RKO (cell line): ENCODE measurements around the gene SNTB2.

ENCODE experiments used
- DNase-seq: peaks from one replicate; pipeline ENCODE4 v3.0.0-alpha.2; 2016; ENCODE audit warnings: low spot score

The SNTB2 gene

DNA sequence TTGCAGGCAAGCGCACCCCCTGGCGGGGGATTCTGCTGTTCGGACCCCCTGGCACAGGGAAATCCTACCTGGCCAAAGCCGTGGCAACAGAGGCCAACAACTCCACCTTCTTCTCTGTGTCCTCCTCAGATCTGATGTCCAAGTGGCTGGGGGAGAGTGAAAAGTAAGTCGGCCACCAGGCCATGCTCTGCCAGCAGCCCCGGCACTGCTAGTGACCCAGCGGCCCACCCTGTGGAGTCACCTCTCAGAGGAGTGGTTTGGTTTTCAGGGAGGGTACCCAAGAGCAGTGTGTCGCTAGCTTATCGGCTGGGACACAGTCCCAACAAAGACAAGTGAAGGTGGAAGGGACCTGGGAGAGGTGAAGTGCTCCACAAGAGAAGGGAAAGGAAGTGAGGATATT is 132.4 kb downstream of the SNTB2 start:
- DNase-seq = no peak

DNA sequence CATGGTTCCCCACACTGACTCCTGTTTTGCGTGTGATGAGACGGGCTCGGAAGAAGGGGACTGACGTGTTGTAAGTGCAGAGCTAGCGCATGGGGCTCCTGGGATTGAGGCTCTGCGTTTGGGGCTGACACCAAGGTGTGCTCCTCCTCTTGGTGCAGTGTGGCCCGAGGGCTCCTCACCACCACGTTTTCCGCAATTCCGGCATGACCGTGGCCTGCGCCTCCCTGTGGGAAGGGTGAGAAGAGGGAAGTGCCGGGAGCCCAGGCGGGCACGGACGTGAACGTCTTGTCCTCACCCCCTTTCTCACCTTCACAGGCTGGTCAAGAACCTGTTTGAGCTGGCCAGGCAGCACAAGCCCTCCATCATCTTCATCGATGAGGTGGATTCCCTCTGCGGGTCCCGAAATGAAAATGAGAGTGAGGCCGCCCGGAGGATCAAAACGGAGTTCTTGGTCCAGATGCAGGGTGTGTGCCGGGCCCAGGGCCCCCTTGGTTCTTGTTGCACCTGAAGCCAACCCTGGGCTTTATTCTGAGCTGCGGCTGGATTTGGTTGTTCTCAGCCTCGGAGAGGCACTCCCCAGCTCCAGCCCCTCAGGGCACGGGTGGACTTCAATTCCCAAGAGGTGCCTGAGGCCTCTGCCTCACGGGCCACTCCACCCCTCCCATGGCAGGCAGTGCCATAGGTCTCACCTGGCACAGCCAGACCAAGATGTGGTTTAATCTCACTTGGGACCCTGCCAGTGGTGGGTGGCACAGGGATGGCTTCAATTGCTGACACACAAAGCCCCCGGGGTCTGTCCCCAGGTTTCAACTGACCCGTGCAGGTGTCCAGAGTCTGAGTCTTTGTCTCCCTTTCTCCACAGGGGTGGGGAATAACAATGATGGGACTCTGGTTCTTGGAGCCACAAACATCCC is 133.1 kb downstream of the SNTB2 start:
- no peak for DNase-seq

DNA sequence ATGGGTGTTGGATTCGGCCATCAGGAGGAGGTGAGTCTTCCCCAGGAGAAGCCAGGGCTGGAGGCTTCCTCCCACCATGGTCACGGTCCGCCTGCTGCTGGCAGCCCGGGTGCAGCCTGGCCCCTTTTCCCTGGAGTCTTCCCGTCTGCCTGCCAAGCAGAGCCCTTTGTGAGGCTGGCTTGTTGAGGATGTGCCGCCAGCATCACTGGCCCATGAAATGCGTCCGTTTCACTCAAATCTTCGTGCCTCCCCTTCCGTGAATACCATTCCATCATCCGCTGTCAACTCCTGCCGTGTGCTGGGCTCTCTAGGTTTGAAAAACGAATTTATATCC is 133.7 kb downstream of the SNTB2 start:
- no peak for DNase-seq

DNA sequence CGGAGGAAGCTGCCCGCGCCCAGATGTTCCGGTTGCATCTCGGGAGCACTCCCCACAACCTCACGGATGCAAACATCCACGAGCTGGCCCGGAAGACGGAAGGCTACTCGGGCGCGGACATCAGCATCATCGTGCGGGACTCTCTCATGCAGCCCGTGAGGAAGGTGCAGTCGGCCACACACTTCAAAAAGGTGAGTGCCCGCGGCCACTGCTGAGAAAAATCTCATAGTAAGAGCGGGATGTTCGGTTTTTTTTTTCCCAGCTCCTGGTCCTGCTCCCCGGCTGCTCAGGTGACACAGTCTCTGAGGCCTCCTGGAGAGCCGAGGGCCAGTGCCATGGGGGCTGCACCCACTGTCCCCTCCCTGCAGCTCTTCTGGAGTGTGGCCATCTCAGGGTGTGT is 134.1 kb downstream of the SNTB2 start:
- no peak for DNase-seq

DNA sequence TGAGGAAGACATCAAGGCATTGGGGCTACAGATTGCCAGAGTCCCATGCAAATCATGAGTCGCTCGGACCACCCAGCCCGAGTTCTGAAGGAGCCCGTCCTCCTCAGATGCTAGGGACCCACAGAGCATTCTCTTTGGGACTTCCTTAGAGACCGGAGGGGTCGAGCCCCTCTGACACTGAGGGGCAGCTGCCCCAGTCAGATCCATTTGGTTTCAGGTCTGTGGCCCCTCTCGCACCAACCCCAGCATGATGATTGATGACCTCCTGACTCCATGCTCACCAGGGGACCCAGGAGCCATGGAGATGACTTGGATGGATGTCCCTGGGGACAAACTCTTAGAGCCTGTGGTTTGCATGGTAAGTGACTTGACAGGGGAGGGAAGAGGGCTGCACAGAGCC is 135.4 kb downstream of the SNTB2 start:
- DNase-seq = no peak

DNA sequence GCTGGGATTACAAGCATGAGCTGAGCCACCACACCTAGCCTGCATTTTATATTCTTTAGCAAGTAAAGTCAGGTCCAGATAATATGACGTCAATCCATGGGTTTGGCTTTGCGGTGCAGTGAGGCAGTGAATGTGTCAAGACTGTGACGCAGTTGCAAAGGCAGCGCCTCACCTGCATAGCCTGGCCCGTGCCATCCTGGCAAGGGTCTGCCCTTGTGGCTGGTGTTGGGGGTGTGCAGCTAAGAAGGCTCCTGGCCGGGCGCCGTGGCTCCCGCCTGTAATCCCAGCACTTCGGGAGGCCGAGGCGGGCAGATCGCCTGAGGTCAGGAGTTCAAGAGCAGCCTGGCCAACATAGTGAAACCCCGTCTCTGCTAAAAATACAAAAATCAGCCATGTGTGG is 136.5 kb downstream of the SNTB2 start:
- DNase-seq = no peak

DNA sequence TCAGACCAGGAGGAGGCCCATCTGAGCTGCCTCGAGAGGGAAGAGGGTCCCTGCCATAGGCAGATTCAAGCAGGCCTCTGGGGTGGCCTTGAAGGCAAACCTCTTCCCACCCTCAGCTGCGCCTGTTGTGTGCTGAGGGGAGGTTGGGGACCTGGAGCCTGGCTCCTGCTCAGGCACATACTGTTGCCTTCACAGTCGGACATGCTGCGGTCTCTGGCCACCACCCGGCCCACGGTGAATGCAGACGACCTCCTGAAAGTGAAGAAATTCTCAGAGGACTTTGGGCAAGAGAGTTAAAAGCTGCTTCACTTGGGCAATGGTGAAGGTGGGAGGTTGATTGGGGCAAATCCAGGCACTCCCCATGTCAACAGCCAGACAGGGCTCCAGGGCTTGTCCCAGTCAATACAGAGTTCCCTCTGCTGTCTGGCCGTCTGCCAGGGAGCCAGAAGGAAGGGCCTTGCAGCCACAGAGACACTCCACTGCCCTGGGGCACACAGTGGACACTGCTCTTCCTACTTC is 137.1 kb downstream of the SNTB2 start:
- no peak for DNase-seq

DNA sequence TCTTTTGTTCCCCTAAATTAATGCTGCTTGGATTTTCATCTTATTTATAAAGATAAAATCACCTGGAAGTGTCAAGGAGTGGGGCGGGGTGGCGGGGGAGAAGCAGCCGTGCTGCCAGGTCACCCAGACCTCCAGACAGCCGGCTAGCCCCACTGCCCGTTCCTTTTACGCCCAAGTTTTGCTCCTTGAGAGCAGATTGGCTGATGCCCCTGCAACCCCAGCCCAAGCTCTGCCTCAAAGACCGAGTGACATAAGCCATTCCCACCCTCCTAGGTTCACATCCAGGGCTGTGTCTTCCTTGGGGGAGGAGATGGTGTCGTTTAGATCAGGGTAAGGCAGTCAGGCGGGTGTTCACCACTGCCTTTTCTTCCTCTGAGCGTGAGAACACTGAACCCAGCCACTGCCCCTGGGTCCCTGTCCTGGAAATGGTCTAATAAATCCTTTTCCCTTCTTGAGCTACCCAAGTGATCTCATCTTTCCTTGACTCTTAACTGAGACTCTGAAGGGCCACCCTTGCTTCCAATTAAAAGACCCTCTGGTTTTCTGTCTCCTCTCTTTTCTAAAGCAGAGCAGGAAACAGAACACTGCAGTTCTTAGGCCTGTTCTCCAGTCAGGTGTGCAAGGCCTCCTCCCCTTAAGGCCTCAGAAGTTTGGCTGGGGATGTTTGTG is 137.8 kb downstream of the SNTB2 start:
- DNase-seq = no peak

DNA sequence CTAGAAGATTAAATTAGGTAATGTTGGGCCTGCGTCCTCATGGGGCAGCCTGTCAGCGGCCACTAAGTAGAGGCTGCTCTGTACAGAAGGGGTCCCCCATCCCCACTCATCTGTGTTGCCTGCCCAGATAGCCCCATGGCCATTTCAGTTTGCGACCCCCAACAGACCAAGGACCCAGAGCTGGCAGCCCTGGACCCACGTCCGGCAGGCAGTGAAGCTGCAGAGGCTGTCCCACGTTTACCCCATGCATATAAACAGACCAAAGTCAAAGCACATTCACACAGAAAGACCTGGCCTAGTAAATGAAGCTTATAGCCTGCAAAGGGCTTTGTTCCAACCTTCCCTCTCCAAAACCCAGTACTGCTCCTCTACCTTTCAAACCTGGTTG is 138.8 kb downstream of the SNTB2 start:
- DNase-seq = no peak

DNA sequence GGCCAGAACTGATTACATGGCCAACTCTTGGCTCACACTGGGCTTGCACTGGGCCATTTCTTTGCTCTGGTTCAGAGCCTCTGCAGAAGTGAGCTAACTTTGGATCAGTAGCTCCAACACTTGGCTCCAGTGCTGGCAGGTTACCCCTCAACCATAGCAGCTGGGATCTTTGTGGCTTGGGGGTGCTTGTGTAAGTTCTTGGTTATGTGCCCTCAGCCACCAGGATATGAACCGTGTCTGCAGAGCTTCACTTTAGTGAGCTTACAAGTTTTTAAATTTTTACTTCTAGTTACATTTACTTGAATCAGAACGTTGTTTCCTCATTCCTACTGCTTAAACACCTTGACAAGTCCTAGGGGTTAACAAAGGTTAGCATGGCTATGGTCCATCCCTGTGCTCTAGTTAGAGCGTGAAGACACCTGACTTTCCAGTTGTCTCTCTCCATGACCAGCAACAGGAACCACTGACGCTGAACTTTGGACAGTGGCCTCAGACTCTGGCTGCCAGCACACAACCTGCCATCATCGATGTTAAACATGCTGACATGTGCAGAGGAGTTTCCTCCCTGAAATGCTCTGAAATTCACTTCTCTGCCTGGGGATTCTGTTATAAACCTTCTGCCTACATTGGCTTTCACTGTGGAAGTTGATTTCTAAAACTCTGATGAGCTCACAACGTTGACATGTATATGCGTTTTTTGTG is 139.4 kb downstream of the SNTB2 start:
- no peak for DNase-seq

DNA sequence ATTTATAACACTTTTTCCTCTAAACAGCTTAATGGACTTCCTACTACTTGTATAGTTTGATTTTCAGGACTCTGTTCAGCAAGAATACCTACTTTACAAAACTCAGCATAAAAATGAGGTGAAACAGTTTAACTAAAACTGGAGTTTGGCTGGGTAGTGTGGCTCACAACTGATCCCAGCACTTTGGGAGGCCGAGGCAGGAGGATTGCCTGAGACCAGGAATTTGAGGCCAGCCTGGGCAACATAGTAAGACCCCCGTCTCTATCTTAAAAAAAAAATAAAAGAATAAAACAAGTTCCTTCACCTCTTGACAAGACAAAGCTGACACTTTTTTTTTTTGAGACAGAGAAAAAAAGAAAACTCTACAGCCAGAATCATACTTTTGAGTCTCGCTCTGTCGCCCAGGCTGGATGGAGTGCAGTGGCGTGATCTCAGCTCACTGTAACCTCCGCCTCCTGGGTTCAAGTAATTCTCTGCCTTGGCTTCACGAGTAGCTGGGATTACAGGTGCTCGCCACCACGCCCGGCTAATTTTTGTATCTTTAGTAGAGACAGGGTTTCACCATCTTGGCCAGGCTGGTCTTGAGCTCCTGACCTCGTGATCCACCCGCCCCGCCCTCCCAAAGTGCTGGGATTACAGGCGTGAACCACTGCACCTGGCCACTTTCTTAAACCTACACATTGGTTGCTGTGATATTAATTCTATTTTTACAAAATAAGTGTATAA is 140.8 kb downstream of the SNTB2 start:
- no peak for DNase-seq

DNA sequence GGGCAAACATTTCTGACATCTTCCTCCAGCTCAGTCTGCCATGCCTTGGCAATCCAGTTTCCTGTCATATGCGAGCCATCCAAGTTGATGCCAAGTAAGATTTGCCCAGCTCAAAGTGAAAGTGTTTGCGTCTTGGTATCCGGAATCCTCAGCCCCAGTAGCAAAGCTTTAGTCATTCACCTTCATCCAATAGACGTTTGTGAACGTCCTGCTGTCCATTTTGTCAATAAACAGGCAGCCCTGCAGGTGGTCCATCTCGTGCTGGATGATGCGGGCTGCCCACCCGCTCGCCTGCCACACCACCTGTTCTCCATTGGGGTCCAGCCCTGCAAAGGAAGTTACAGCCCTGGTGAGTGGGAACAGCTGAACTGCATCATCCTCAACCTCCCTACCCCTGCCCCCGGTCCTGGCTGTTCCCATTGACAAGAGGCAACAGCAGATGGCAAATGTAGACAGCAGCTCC is 141.9 kb downstream of the SNTB2 start:
- DNase-seq = peak; percentile 87

DNA sequence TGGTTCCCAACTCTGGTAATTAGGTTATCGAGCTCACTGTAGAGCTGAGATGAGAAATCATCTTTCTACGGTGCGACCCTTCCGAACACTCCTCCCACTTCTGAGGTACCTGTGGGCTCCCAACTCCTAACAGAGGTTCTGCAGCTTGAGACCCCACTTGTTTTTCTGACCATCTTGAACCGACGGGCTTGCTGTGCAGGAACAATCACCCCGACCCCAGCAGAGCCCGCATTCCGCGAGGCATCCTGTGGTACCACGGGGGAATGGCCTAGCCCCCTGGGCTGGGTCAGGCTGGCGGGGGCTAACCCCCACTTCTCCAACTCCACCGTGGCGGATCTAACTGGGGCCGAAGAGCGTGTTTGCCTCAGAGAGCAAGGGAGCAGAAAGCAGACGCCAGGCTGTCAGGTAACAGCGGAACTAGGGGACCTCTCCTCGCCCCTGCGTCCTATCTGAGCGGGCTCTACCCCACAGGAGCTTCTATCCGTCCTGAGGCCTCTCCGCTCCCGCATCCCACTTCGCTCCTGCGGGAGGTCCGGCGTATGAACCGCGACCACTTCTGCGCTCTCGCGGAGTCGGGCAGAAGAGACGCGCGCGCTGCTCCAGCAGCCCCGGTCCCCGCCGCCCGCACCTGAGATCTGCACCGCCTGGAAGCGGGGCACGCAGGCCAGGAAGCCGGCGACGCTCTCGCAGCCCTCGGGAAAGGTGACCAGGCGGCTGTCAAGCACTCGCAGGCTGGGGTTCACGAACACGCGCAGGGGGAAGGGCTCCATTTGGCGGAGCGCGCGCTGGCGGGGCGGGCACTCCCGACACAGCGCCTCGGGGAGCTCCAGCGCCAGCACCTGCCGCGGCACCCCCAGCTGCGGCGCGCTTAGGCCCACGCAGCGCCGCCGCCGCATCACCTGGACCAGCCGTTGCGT is 142.7 kb downstream of the SNTB2 start:
- peak; percentile 39 for DNase-seq

DNA sequence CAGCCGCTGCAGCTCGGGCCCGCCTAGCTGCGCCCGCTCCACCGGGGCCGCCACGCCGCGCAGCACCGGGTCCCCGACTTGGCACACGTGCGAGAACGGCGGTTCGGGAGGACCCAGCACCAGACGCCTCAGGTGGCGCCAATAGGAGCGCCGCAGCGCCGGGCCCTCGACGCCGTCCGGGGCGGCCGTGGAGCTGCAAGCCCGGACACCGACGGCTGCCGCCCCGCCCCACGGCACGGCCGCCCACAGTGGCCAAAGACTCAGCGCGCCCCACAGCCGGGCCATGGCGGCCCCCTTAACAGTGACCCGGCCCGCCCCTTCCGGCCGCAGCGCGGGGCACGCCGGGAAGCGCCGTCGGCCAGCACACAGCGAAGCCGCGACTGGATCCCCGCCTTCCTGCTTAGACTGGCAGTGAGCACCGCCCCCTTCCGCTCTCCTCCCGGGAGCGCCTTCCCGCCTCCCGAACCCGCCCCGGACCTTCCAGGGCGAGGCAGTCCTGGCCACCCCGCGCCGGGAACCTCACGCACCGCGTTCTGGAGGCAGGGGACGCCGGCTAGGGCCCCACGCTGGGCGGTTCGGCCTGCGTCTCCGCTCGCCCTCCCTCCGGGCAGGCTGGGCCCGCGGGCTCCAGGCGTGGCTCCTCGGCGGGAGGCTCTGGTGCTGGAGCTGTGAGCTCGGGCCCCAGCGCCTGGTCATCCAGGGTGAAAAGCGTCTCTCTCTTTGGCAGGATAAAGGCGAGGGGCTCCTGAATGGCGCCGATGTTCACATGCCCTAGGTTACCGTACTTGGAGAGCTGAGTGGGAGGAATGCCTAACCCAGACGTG is 143.5 kb downstream of the SNTB2 start, which contains the start of gene PDF:
TSS of gene PDF (minus strand) at position 303 of the 824 bp plus-strand sequence. CDS start at position 285, 18 bp downstream.
- DNase-seq = peak; percentile 94

DNA sequence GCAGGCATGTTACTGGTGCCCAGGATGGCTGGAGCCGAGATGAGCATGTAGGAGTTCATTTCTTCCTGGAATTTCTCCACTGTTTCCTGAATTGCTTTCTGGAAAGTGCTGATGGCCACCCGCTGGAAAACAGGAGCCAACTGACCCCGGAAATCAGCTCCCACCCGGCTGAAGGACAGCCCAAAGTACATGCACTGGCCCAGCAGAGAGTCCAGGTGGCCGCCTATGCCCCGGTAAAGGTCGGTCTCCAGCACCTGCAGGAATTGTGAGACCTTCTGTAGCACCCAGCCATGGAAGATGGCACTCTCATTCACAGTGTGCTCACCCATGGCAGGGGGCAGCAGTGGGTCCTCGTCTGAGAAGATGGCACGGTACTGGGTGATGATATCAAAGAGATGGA is 147.7 kb downstream of the SNTB2 start:
- no peak for DNase-seq

DNA sequence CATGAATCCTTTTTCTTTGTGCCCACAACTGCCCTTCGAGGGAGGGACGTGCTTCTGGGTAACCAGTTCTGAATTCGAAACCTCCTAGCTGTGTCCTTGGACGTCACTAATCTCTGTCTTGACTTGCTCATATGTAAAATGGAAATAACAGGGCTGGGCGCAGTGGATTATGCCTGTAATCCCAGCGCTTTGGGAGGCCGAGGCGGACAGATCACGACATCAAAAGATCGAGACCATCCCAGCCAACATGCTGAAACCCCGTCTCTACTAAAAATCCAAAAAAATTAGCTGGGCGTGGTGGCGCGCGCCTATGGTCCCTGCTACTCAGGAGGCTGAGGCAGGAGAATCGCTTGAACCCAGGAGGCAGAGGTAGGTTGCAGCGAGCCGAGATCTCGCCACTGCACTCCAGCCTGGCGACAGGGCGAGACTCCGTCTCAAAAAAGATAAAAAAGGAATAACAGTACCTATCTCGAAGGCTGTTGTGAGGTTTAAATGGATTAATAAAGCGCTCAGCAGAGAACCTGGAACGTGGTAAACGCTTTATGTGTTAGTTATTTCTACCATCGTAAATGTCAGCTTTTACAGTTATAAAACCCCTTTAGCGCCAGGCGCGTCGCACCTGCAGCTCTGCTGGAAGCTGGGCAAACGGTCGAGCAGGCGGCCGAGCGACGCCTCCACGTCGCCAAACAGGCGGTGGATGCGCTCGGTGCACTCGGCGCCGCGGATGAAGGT is 151.8 kb downstream of the SNTB2 start:
- no peak for DNase-seq

DNA sequence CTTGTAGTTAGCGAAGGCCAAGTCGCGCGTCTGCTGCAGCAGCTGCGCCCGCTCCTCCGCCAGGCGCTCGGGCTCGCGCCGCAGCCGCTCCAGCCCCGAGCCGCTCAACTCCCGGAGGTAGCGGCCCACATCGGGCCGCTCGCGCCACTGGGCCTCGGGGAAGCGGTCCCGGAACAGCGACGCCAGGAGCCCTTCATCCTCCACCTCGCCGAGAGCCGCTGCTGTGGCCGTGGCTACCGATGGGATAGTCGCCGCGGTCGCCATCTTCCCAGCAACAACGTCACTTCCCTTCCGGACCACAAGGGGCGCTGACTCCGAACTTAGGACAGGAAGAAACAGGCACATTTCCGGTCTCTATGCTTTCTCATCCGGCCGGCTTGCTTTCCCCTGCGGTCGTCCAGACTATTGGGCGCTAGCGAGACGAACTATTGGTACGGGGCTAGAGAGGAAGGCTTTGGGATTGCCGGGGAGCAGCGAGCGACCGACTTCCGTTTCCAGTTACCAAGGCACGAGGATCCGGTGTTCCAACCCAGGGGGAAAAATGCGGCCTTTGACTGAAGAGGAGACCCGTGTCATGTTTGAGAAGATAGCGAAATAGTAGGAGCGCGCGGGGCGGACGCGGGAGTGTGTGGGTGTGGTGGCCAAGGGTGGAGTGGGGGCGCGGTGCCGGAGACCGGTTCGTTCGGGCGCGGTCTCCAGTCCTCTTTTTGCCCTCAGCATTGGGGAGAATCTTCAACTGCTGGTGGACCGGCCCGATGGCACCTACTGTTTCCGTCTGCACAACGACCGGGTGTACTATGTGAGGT is 152.5 kb downstream of the SNTB2 start, which contains the start of the genes COG8 and NIP7:
TSS of gene COG8 (minus strand) at position 276 of the 806 bp plus-strand sequence. CDS start at position 264, 12 bp downstream.
TSS of gene NIP7 (plus strand) at position 484 of the 806 bp plus-strand sequence. CDS start at position 542, 58 bp downstream.
- peak; percentile 99 for DNase-seq

DNA sequence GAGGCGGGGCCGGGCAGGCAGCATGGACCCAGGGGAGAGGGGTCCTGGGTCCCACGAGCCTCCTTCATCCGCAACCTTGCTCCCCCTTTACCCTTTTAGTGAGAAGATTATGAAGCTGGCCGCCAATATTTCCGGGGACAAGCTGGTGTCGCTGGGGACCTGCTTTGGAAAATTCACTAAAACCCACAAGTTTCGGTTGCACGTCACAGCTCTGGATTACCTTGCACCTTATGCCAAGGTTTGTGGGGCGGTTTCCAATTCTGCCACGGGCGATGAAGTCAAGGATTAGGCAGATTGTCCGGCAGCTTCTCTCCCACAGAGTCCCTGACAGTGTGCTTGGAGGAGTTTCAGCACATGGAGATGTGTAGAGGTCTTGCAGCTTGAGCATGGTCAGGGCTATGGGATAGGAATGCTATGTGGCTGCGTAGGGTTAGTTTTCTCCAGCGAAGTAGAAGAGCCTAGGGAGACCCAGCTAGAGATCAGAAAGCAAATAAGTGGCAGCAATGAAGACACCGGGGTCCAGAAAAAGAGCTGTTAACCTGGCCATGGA is 153.2 kb downstream of the SNTB2 start:
- DNase-seq = no peak
